Stimulated activated CD8-positive, alpha-beta memory T cell treated with anti-CD3 and anti-CD28 coated beads, Interleukin-7, amount 100 ng/mL, for 24 hours (primary cell): ENCODE measurements around the gene RASAL1.

Source experiments
- DNase-seq: peaks from one replicate; pipeline ENCODE4 v3.0.0-alpha.2; 2020; ENCODE audit warnings: low read depth

The RASAL1 gene

DNA sequence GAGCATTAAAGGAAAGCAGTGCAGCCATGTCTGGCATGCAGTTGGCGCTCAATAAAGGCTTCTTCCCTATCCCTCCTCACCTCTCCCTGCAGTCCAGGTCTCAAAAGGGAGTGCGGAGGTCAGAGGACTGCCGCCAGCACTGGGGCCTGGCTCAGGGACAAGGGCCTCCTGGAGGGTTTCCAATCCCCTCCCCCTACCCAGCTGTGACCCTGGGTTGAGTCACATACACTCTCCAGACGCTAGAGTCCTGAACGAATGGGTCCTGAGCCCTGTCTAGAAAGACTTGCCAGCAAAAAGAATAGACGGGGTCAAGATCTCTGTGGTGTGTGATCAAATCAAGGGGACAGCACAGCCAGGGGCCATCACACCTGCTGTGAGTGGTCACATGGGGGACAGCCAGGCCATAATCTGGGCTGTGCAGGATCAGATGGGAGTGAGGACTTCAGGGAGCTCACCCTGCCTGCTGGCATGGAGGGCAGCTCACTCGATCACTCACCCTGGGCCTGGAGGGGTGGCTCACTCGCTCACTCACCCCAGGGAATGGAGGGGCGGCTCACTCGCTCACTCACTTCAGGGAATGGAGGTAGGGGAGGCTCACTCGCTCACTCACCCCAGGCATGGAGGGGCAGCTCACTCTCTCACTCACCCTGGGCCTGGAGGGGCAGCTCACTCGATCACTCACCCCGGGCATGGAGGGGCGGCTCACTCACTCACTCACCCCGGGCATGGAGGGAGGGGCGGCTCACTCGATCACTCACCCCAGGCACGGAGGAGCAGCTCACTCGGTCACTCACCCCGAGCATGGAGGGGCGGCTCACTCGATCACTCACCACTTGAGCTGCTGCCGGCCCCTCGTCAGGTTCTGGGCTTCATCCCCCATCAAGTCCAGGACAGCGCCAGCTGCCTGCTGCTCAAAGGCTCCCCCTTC, 26.8 kb upstream of the RASAL1 start:
- no peak for DNase-seq

DNA sequence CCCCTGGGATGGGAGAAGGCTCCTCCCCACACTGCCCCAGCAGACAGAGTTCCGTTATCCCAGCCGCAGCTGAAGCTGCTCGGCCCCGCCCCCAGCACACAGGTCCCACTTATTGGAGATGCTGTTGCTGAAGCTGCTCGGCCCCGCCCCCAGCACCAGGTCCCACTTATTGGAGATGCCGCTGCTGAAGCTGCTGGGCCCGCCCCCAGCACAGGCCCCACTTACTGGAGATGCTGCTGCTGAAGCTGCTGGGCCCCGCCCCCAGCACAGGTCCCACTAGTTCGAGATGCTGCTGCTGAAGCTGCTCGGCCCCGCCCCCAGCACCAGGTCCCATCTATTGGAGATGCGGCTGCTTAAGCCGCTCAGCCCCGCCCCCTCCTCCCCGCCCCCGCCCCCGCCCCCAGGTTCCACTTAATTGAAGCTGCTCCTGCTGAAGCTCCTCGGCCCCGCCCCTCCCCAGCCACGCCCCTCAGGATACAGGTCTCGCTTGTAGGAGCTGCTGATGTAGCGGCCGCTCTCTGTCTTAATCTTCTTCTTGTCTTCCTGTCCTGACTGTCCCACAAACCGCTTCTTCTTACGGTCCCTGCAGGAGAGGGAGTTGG, 26.0 kb upstream of the RASAL1 start:
- no peak for DNase-seq

DNA sequence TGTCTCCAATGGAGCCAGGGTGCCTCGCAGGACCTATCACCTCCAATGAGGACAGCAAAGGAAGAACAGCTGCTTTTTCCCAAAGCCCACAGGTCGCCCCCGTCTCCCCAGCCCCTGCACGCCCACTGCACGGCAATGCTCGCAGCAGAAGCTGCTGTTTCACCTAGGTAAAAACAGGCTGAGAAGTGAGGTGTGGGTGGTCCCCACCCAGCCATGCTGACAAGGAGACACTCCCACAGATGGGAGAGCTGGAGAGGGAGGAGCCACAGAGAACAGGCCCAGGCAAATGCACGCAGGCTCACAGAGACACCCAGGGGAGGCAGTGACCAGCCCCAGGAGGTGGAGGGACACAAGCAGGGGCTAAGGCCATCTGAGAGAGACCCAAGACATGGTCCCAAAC, 24.4 kb upstream of the RASAL1 start:
- DNase-seq = no peak

DNA sequence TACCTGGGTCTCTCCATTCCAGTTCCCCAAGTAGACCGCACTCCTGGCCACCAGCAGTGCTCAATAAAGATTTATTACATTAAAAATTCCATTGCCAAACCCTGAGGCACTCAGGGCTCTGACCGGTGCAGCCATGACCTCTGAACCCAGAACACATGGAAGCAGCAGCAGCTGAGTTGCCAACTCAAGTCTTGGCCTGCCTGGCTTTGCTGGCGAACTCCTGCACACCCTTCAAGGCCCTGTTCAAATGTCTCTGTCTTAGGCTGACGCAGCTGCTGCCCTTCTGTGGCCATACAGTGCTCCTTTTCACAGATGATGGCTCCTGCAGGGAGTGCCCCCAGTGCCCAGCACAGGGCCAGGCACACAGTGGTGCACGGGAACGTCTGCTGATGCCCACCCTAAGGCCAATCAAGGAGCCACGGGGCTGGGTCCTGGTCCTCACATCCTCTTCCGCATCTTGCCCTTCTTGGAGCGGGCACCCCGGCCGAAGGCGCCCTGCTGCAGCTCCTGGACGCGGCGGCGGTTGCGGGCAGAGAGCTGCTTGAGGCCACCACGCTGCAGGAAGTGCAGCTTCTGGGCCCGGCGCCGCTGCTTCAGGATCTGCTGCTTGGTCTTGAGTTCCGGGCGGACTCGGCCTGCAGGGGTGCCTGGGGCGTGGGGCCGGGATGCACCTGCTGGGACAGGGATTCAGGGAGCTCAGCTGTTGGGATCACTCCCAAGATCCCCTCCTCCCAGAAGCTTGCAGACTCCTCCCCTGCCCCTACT, 23.1 kb upstream of the RASAL1 start:
- DNase-seq = no peak

- no peak for DNase-seq
These were observed 21.8 kb upstream of the RASAL1 start for GRCh38 chr12:113157218-113157859.

GRCh38 chr12:113155646-113156045, 20.1 kb upstream of the RASAL1 start:
- no peak for DNase-seq

GRCh38 chr12:113155060-113155459, 19.5 kb upstream of the RASAL1 start:
- no peak for DNase-seq

DNA sequence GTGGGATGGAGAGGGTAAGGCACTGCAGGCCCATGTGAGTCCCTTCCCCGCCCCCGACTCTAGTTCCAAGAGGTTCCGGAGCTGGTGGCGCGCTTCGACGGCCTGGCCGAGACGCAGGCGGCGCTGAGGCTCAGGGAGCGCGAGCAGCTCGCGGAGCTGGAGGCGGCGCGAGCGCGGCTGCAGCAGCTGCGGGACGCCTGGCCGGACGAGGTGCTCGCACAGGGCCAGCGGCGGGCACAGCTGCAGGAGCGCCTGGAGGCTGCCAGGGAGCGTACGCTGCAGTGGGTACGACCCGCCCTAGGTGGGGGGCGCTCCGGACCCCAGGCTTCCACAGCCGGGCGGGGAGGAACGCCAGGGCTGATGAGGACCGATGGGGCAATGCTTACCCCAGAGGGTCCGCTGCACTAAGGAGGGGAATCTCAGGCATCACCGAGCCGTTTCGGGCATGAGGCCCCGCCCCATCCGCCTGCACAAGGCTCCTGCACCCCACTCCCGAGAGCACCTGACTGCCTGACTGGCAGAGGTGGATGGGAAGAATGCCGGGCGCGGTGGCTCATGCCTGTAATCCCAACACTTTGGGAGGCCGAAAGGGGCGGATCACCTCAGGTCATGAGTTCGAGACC, 18.9 kb upstream of the RASAL1 start:
- DNase-seq = no peak

- DNase-seq = no peak
These were observed 17.6 kb upstream of the RASAL1 start for GRCh38 chr12:113152835-113153814.

- DNase-seq = no peak
These were observed 16.8 kb upstream of the RASAL1 start for GRCh38 chr12:113152196-113152834.

GRCh38 chr12:113151655-113152054, 16.1 kb upstream of the RASAL1 start:
- DNase-seq = no peak

GRCh38 chr12:113149361-113150150, 14.0 kb upstream of the RASAL1 start, which contains the start of gene CFAP73:
Gene CFAP73 (plus strand): TSS chr12:113149724. CDS start chr12:113149858, 134 bp downstream.
- DNase-seq = no peak

DNA sequence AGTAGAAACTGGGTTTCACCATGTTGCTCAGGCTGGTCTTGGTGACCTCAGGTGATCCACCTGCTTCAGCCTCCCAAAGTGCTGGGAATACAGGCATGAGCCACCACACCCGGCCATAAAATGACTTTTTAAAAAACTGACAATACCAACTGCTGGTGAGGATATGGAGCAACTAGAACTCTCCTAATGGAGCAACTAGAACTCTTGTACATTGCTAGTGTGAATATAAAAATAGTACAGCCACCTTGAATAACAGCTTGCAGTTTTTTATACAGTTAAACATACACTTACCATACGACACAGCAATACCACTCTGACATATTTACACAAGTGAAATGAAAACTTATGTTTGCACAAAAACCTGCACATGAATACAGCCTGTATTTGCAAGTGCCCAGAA, 11.4 kb upstream of the RASAL1 start:
- no peak for DNase-seq

GRCh38 chr12:113145720-113146551, 10.4 kb upstream of the RASAL1 start:
- DNase-seq = no peak

- DNase-seq = no peak
These were observed 9.2 kb upstream of the RASAL1 start for GRCh38 chr12:113144806-113145205.

- DNase-seq = no peak
These were observed 8.4 kb upstream of the RASAL1 start for GRCh38 chr12:113143959-113144358.

GRCh38 chr12:113142886-113143332, 7.3 kb upstream of the RASAL1 start:
- DNase-seq = no peak
